Activated naive CD8-positive, alpha-beta T cell treated with anti-CD3 and anti-CD28 coated beads, Interleukin-2, amount 50 U/mL, for 24 hours (primary cell): ENCODE data around the gene HDGFL3.
A peak's percentile ranks its signal among the peaks of the same experiment; 100 is the strongest.
"Not testable (repeated sequence)": the region's sequence is repeated elsewhere in the genome, so short reads cannot be mapped to it uniquely, and the experiment has no call there.

Experiments used
- ATAC-seq: fragments of 150-1000 bp; cut with Tn5 transposase; one replicate; pipeline ENCODE4 v1.10.0; 2021
- DNase-seq: peaks from one replicate; pipeline ENCODE4 v3.0.0; 2021
- H3K27ac Mint-ChIP-seq: one replicate; pipeline ENCODE4 v1.8.0; 2021; ENCODE audit warnings: mild to moderate bottlenecking, mixed read lengths
- H3K27me3 Mint-ChIP-seq: one replicate; pipeline ENCODE4 v1.8.0; 2021; ENCODE audit warnings: mixed read lengths
- H3K36me3 Mint-ChIP-seq: one replicate; pipeline ENCODE4 v1.8.0; 2021; ENCODE audit warnings: low read depth, mixed read lengths
- H3K4me1 Mint-ChIP-seq: one replicate; pipeline ENCODE4 v1.8.0; 2021; ENCODE audit warnings: mixed read lengths
- H3K4me3 Mint-ChIP-seq: one replicate; pipeline ENCODE4 v1.8.0; 2021; ENCODE audit warnings: mild to moderate bottlenecking, moderate library complexity, mixed read lengths
- H3K9me3 Mint-ChIP-seq: one replicate; pipeline ENCODE4 v1.8.0; 2021; ENCODE audit warnings: mixed read lengths

HDGFL3 gene

DNA sequence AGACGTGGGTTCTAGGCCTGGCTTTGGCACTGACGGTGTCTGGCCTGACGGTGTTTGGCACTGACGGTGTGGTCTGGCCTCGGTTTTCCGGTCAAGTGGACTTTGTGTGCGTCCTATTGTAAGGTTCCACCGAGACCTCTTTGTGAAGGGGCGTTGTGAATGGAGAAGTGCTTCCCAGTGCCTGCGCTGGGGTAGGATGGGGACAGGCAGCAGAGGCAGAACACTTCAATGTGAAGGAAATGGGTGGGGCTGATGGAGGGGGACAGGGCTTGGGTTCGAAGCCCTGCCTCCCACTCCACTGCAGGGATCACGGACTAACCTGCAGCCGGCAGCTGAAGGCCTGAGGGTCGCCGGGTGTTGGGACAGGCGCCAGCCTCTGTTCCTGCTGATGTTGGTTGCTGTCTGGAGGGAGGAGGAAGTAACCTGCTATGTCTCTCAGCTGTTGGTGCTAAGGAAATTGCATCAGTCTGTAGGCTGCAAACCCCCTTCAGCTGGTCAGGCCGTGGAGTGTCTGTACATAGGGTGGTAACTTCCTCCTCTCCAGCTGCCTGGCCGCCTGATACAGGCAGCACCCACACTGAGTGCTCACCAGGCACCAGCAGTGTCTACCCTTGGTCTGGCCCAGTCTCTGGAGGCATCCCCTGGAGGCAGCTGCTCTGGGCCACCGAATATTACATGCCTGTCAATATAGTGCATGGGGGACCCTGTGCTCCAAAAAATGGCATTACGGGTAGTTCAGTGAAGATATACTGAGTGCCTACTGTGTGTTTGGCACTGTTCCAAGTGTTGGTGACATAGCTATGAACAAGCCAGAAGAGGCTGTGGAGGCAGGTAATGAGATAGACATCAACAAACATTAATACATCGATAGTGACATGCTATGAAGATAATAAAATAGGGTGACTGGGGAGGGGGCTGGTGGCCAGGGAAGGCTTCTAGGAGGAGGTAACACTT lies 99.1 kb downstream of the HDGFL3 start:
- H3K4me3 Mint-ChIP-seq: peak overlapping the region; percentile 81
- peaks cover 2% of the 10 kb centered on the region for H3K36me3 Mint-ChIP-seq
- DNase-seq (peak; percentile 18), ATAC-seq (peak; percentile 79)
- peak overlapping the region; percentile 77 for H3K27ac Mint-ChIP-seq
- H3K27me3 Mint-ChIP-seq: peaks cover 45% of the 10 kb centered on the region
- H3K9me3 Mint-ChIP-seq: no peaks in the 10 kb centered on the region
- peaks cover 17% of the 10 kb centered on the region for H3K4me1 Mint-ChIP-seq

DNA sequence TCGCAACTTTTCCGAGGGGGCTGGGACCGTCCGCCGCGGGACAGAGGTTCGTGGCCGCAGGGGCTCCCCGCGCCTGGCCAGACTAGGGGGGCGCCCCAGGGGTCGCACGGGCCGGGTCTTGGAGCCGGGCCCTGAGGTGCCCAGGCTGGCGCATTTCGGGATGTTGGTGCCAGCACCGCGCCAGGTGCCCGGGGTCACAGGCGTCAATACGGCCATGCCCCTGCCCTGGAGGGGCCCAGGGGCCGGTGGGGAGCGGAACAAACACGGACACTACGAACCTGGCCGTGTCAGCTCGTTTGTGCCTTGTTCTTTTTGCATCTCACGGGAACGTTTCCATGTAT lies 99.8 kb downstream of the HDGFL3 start:
- H3K27me3 Mint-ChIP-seq: peaks cover 45% of the 10 kb centered on the region
- no peak for DNase-seq
- no peak for ATAC-seq
- H3K4me1 Mint-ChIP-seq: peaks cover 17% of the 10 kb centered on the region
- H3K4me3 Mint-ChIP-seq: peak overlapping the region; percentile 81
- no peaks in the 10 kb centered on the region for H3K9me3 Mint-ChIP-seq
- H3K27ac Mint-ChIP-seq: peak overlapping the region; percentile 77
- peaks cover 2% of the 10 kb centered on the region for H3K36me3 Mint-ChIP-seq

GRCh38 chr15:83106994-83107840 lies 100.4 kb downstream of the HDGFL3 start, which contains the start of gene TM6SF1:
Gene TM6SF1, plus strand, starts transcription at chr15:83107645. Its CDS starts 36 bp downstream, at chr15:83107681.
- Mint-ChIP-seq H3K9me3 (no peaks in the 10 kb centered on the region), H3K4me1 (peaks cover 17% of the 10 kb centered on the region), H3K27me3 (peaks cover 47% of the 10 kb centered on the region), H3K4me3 (peak within 1 kb of the TSS; percentile 81), H3K36me3 (peaks cover 2% of the 10 kb centered on the region), H3K27ac (peak within 1 kb of the TSS; percentile 77)
- ATAC-seq (peak; percentile 25), DNase-seq (peak; percentile 19)

GRCh38 chr15:83105440-83105839 lies 102.2 kb downstream of the HDGFL3 start:
- Mint-ChIP-seq H3K27ac (no peak overlapping the region), H3K4me1 (peaks cover 17% of the 10 kb centered on the region), H3K4me3 (no peak overlapping the region), H3K9me3 (no peaks in the 10 kb centered on the region), H3K27me3 (peaks cover 46% of the 10 kb centered on the region), H3K36me3 (no peaks in the 10 kb centered on the region)
- no peak for ATAC-seq
- no peak for DNase-seq

DNA sequence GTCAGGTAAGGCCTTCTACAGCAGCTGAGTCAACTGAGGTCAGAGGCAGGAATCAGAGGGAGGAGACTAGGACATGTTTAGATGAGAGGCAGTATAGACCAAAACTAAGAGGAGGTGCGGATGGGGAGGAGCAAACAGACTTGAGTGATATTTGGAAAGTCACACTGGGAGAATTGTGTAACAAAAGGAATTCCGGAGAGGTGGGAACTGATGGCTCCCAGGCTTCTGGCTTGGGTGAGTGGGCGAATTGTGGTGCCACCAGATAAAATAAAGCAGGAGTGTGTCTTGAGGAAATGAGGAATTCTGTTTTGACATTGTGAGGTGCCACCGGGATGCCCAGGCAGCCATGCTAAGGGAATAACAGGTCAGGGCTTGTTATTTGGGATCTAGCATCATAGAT lies 103.5 kb downstream of the HDGFL3 start:
- DNase-seq (no peak), ATAC-seq (no peak)
- Mint-ChIP-seq H3K4me1 (peaks cover 16% of the 10 kb centered on the region), H3K9me3 (no peaks in the 10 kb centered on the region), H3K4me3 (no peak overlapping the region), H3K36me3 (no peaks in the 10 kb centered on the region), H3K27me3 (peaks cover 45% of the 10 kb centered on the region), H3K27ac (no peak overlapping the region)

GRCh38 chr15:83102346-83102745 lies 105.3 kb downstream of the HDGFL3 start:
- Mint-ChIP-seq H3K9me3 (no peaks in the 10 kb centered on the region), H3K27me3 (peaks cover 36% of the 10 kb centered on the region), H3K36me3 (no peaks in the 10 kb centered on the region), H3K4me1 (peaks cover 6% of the 10 kb centered on the region), H3K4me3 (no peak overlapping the region), H3K27ac (no peak overlapping the region)
- ATAC-seq (no peak), DNase-seq (no peak)

GRCh38 chr15:83100097-83100646 lies 107.5 kb downstream of the HDGFL3 start:
- H3K4me1 Mint-ChIP-seq: no peaks in the 10 kb centered on the region
- H3K9me3 Mint-ChIP-seq: peaks cover 6% of the 10 kb centered on the region
- DNase-seq (no peak), ATAC-seq (no peak)
- no peaks in the 10 kb centered on the region for H3K36me3 Mint-ChIP-seq
- H3K4me3 Mint-ChIP-seq: no peak overlapping the region
- H3K27ac Mint-ChIP-seq: no peak overlapping the region
- peaks cover 32% of the 10 kb centered on the region for H3K27me3 Mint-ChIP-seq

DNA sequence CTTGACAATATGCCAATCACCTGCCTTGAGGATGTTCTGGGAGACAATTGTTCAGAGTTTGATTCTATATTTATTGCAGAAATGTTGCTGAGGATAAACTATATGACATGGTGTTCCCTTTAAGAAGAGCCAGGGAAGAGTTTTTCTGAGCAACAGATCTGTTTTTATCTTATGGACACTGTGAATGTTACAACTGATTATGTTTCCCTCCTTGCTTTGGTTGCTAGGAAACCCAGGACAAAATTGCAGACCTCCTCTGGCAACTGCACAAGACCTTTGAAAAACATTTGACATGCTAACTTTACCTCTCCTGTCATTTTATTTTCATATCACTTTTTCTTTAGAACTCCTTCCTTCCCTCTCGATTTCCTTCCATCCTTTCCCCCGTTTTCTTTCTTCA lies 108.3 kb downstream of the HDGFL3 start:
- Mint-ChIP-seq H3K9me3 (peaks cover 6% of the 10 kb centered on the region), H3K27ac (no peak overlapping the region), H3K27me3 (peaks cover 26% of the 10 kb centered on the region), H3K4me1 (no peaks in the 10 kb centered on the region), H3K4me3 (no peak overlapping the region), H3K36me3 (no peaks in the 10 kb centered on the region)
- ATAC-seq: no peak
- no peak for DNase-seq

- Mint-ChIP-seq H3K9me3 (peaks cover 6% of the 10 kb centered on the region), H3K27me3 (peaks cover 20% of the 10 kb centered on the region), H3K4me3 (no peak overlapping the region), H3K4me1 (peaks cover under 1% of the 10 kb centered on the region), H3K36me3 (no peaks in the 10 kb centered on the region), H3K27ac (no peak overlapping the region)
- ATAC-seq (no peak), DNase-seq (no peak)
Observed at GRCh38 chr15:83098079-83098478, 109.5 kb downstream of the HDGFL3 start.

GRCh38 chr15:83094583-83094982 lies 113.0 kb downstream of the HDGFL3 start:
- ATAC-seq (no peak), DNase-seq (no peak)
- H3K27me3 Mint-ChIP-seq: peaks cover 7% of the 10 kb centered on the region
- H3K4me3 Mint-ChIP-seq: no peak overlapping the region
- no peaks in the 10 kb centered on the region for H3K36me3 Mint-ChIP-seq
- H3K27ac Mint-ChIP-seq: no peak overlapping the region
- H3K9me3 Mint-ChIP-seq: peaks cover 6% of the 10 kb centered on the region
- H3K4me1 Mint-ChIP-seq: peaks cover 9% of the 10 kb centered on the region

GRCh38 chr15:83092309-83092976 lies 115.2 kb downstream of the HDGFL3 start:
- Mint-ChIP-seq H3K9me3 (peaks cover 6% of the 10 kb centered on the region), H3K27ac (peak overlapping the region; percentile 71), H3K4me3 (no peak overlapping the region), H3K27me3 (peaks cover 7% of the 10 kb centered on the region), H3K36me3 (no peaks in the 10 kb centered on the region), H3K4me1 (peaks cover 9% of the 10 kb centered on the region)
- ATAC-seq (peak; percentile 90), DNase-seq (peak; percentile 9)

GRCh38 chr15:83091965-83092308 lies 115.7 kb downstream of the HDGFL3 start:
- not testable (repeated sequence) for H3K9me3 Mint-ChIP-seq, H3K27me3 Mint-ChIP-seq, ATAC-seq, H3K4me3 Mint-ChIP-seq, DNase-seq, H3K4me1 Mint-ChIP-seq, H3K36me3 Mint-ChIP-seq
- H3K27ac Mint-ChIP-seq: peak overlapping the region; percentile 71

- no peaks in the 10 kb centered on the region for H3K36me3 Mint-ChIP-seq
- peaks cover 9% of the 10 kb centered on the region for H3K4me1 Mint-ChIP-seq
- no peak overlapping the region for H3K27ac Mint-ChIP-seq
- H3K27me3 Mint-ChIP-seq: peaks cover 2% of the 10 kb centered on the region
- DNase-seq (no peak), ATAC-seq (no peak)
- H3K9me3 Mint-ChIP-seq: no peaks in the 10 kb centered on the region
- H3K4me3 Mint-ChIP-seq: no peak overlapping the region
Observed at GRCh38 chr15:83090465-83090864, 117.2 kb downstream of the HDGFL3 start.

DNA sequence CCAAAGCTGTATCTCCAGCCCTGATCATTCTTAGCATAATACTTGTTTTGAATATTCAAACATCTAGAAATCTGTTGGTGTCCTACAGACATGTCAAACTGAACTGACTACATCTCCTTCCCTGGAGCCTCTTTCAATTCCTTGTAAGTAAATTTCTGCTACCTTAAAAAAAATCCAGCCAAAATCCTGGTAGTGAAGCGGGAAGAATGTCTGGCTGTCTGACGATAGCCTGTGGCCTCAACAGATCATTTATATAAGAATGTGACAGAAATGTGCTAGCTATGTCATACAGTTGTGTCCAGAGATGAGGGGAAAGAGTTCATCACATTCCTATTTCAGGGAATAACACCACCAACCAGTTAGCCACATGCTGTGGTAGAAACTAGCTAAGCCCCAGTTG lies 118.7 kb downstream of the HDGFL3 start:
- H3K27ac Mint-ChIP-seq: no peak overlapping the region
- H3K36me3 Mint-ChIP-seq: no peaks in the 10 kb centered on the region
- H3K4me3 Mint-ChIP-seq: no peak overlapping the region
- peaks cover 2% of the 10 kb centered on the region for H3K27me3 Mint-ChIP-seq
- ATAC-seq (no peak), DNase-seq (no peak)
- peaks cover 9% of the 10 kb centered on the region for H3K4me1 Mint-ChIP-seq
- no peaks in the 10 kb centered on the region for H3K9me3 Mint-ChIP-seq
